GM21619 (cell line): ENCODE results near the gene VSTM5.
"Not testable (repeated sequence)": the region's sequence is repeated elsewhere in the genome, so short reads cannot be mapped to it uniquely, and the experiment has no call there.

Source experiments
- ATAC-seq: cut with Tn5 transposase; IDR thresholded peaks from one replicate; pipeline ENCODE4 v1.9.1; 2021; ENCODE audit not compliant: unreplicated experiment

VSTM5 gene, protein sequence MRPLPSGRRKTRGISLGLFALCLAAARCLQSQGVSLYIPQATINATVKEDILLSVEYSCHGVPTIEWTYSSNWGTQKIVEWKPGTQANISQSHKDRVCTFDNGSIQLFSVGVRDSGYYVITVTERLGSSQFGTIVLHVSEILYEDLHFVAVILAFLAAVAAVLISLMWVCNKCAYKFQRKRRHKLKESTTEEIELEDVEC

DNA sequence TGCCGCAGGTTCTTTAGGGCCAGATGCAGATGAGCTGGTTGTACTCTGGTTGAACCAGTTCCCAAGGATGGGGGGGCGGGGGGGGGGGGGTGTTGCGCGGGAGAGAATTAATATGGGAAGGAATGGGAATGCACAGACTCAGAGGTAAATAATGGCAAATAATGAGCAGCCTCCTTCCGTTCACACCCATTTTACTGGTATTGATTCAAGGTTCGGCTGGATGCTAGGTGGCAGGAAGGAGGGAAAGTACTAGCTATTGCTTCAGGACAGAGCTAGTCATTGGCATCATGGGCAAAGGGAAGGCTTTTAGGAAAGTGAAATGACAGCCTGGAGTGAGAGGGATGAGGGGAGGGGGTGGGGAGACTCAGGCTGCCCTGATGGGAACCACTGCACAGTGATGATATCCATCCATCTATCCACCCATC, at the start of gene VSTM5:
TSS of gene VSTM5 (minus strand) at position 25 of the 425 bp plus-strand sequence. CDS start 116 bp downstream, outside the sequence.
- no peak for ATAC-seq

DNA sequence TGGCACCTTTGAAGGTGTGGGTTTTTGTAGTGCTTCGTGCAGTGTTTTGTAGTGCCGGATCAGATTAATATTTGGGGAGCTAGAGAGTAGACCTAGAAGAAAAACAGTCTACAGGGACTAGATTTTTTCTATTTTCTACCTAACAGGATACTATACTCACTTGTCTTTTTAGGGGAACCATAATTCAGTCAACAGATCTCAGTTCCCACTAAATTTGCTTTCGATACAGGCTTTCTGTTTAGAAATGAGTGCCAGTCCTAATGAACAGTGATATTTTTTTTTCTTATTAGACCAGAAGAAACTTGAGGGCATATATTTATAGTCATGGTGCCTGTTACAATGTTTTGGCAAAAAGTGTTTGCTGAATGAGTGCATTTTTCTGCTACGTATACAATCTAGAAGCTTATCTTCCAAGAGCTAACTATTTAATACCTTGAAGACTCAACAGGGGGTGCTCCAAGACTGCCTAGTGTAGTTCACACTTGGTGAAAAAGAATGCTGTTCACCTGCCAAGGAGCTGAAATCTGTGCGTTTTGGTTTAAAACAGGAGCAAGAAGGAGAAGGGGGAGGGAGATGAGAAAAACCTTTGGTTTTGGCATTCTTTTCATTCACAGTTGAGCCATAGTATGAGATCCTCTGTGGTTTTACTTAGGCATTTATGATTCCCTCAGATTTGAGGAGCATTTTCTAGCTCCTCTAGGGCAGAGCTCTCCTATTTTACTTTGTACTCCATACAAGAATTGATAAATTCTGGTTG, 44.9 kb upstream of the VSTM5 start:
- ATAC-seq, result no peak

GRCh38 chr11:93890391-93891051, 40.1 kb upstream of the VSTM5 start:
- no peak for ATAC-seq

GRCh38 chr11:93887111-93887510, 36.7 kb upstream of the VSTM5 start:
- ATAC-seq, result no peak

DNA sequence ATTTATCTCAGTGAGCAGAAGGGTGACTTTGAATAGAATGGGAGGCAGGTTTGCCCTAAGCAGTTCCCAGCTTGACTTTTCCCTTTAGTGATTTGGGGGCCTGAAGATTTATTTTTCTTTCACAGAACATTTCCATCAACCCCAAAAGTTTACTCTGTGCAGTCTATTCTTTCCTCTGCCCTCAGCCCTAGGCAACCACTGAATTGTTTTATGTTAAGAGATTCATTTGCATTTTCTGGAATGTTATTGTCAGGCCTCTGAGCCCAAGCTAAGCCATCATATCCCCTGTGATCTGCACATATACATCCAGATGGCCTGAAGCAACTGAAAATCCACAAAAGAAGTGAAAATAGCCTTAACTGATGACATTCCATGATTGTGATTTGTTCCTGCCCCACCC, 28.7 kb upstream of the VSTM5 start:
- ATAC-seq, result not testable (repeated sequence)

- no peak for ATAC-seq
Measured at GRCh38 chr11:93875637-93876036, 25.2 kb upstream of the VSTM5 start.

DNA sequence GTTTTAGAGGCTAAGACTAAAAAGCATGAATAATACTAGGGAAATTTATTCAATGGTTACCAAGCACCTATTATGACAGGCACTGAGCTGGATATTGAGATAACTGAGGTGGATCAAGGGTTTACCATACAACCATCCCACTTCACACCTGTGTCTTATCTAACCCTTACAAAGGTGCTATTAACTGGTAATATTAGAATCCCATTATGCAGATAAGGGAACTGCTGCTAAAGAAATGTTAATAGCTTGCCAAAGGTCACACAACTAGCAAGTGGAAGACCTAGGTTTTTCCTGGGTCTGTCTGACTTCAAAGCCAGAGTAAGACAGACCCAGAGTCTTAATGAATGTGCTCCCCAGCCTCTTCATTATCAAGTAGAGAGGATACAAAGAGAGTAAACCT, 21.1 kb upstream of the VSTM5 start:
- no peak for ATAC-seq

- ATAC-seq, result no peak
Measured at GRCh38 chr11:93870616-93871015, 20.2 kb upstream of the VSTM5 start.

GRCh38 chr11:93869830-93870229, 19.4 kb upstream of the VSTM5 start:
- ATAC-seq, result no peak

DNA sequence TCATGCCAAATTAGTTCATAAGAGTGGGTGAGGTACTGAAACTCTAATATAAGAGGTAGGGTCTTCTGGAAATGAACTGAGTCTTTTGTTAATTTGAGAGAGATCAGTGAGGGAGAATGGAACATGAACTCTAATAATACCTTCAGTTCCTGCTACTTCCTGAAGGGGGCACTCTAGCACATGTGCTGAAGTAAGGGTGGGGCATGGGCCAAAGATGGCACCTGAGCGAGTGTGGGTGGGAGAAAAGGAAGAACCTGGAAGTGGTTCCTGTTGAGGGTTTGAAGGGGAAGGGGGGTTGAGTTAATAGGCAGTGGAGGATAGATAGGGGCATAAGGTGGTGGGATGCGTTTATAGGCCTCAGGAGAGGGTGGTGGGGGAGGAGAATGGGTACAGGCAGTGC, 18.0 kb upstream of the VSTM5 start:
- ATAC-seq, result not testable (repeated sequence)

- no peak for ATAC-seq
Measured at GRCh38 chr11:93861808-93862207, 11.4 kb upstream of the VSTM5 start.

DNA sequence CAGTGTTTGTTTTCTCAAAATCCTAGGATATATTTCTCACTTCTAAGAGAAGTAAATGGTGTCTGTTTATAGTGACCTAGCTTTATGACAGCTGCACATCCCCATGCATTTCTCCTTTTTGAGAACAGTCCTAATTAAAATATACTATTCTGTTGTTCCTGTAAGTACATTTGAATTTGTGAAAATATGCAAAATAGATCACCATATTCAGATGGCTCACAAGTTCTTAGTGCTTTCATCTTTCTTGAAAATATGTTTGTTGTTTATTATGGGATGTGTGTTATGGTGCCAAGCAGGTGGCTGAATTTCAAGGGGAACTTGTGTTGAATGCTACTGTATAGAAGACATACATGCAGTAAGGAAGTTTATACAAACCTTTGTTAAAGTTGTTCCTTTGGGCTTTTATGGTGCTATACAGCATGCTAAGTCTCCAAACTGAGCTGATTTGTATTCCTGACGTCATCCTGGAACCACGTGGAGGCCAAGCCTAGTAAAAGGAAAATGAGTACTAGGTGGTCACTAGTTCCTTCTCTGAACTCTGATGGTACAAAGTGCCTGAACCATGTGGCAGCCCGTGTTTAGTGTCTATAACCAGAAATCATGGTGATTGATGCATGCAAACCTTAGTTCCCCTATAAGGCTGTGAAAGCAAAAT, 7.8 kb upstream of the VSTM5 start:
- no peak for ATAC-seq

- ATAC-seq, result no peak
Measured at GRCh38 chr11:93857413-93858120, 7.1 kb upstream of the VSTM5 start.

DNA sequence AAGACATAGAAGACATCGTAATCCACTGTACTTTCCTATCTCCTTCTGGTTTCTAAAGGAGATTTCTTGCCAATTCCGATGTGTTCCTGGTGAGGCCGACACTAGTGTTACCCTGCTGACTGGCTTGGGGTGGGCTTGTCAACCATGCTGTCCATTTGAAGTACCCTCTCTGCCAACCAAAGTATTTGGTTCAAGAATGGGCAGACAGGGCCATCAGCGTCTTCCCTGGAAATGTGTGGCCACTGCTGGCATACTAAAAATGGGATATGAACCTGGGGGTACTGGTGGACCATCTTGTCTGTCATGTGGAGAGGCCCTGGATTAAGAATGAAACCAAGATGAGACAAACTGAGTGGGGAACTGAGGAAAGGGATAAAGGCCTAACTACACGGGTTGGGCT, 1.8 kb upstream of the VSTM5 start:
- ATAC-seq, result no peak

DNA sequence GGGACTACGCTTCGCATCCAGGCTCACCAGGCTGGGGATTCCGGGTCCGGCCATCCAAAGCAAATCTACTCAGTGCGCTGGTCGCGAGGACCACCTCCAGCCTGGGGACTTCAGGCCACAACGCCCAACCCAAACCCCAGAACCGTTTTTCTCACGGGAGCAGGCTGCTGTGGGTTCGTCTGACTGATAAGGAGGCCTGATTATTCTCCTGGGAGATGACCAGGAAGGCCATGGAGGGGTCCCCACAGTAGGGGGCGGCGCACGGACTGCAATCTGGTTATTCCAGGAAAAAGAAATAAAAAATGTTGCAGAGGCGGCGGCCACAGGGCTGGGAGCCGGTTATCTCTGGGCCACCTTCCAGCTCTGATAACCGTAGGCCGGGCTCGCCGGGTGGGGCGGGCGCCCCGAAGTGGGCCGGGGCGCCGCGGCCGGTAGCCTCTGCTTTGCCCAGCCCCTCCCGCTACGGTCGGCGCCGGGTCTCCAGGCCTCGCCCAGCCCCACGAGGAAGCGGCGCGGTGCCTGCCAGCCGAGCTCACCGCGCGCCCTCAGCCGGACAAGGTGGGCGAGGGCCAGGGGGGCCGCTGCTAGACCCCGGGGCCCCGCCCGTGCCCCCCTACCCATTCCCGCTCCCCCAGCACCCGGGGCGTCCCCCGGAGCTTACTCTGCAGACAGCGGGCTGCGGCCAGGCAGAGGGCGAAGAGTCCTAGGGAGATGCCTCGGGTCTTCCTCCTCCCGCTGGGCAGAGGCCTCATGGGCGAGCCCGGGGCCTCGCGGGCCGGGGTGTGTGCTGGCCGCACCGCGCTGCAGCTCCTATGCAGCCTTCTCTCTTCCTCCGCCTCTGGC, 446 bp downstream of the VSTM5 start:
- no peak for ATAC-seq

GRCh38 chr11:93849201-93849600, 1.2 kb downstream of the VSTM5 start:
- no peak for ATAC-seq

DNA sequence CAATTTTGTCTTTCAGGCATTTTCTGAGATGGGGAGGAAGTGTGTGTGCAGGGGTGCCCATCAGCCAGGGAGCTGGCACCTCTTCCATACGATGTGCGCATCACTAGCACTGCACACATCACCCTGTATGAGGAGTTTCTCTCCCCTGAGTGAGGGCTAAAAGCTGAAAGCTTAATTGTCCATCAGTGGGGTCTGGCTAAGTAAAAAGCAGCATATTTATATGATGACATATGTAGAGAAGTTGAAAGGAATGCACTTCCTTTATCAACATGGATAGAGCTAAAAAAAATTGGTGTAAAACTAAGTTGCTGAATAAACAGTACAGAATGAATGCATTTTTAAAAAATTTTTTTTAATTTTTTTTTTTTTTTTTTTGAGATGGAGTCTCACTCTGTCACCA, 4.0 kb downstream of the VSTM5 start:
- no peak for ATAC-seq

GRCh38 chr11:93845181-93846092, 5.0 kb downstream of the VSTM5 start:
- ATAC-seq, result no peak

GRCh38 chr11:93844568-93844967, 5.8 kb downstream of the VSTM5 start:
- no peak for ATAC-seq
